GM18499 (cell line): ENCODE measurements around the gene SURF4.
"Not testable (repeated sequence)": the region's sequence is repeated elsewhere in the genome, so short reads cannot be mapped to it uniquely, and the experiment has no call there.

Experiments used
- ATAC-seq: cut with Tn5 transposase; IDR thresholded peaks from one replicate; pipeline ENCODE4 v1.9.1; 2021; ENCODE audit warnings: moderate number of reproducible peaks; ENCODE audit not compliant: insufficient read depth, unreplicated experiment

Gene SURF4

DNA sequence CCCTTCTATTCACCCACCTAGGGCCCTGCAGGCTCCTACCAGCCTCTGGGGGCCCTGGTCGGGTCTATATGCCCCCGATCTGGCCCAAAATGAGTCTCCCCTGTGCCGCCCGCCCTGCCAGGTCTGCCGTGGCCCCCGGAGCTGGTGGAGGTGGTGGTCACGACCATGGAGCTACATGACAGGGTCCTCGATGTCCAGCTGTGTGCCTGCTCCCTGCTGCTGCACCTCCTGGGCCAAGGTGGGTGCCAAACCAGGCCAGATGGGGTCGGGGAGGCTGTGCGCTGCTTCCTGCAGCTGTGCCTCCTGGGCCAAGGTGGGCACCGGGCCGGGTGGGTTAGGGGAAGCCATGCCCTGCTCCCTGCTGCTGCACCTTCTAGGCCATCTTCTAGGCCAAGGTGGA, 24.4 kb upstream of the SURF4 start:
- ATAC-seq, result no peak

- ATAC-seq, result no peak
Observed at GRCh38 chr9:133397895-133398294, 22.0 kb upstream of the SURF4 start.

- ATAC-seq, result no peak
Observed at GRCh38 chr9:133397370-133397769, 21.5 kb upstream of the SURF4 start.

DNA sequence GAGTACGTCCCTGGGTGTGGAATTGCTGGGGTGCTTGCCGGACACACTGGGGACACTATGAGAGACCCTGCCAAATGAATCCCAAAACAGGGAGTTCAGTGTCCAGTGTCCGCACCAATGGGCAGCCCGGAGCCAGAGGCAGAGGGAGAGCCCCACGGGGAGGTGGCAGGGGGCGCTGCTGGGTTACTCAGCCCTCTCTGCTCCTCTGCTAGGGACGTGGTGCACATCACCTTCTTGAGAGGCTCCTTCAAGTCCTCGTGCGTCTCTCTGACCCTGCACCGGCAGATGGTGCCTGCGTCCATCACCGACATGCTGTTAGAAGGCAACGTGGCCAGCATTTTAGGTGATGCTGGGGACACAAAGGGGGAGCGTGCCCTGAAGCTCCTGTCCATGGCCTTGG, 21.1 kb upstream of the SURF4 start:
- no peak for ATAC-seq

GRCh38 chr9:133394687-133395271, 18.9 kb upstream of the SURF4 start:
- ATAC-seq, result no peak

DNA sequence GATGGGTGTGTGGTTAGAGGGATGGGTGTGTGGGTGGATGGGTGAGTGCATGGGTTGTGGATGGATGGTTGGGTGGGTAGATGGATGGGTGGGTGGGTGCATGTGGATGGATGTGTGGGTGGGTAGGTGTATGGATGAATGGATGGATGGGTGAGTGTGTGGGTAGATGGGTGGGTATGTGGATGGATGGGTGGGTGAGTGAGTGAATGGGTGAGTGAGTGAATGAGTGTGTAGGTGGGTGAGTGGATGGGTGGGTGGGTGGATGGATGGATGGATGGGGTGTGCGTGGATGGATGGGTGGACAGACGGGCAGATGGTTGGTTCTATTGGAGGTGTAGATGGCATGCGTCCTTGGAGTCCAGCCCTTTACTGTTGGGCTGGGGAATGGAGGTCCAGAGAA, 17.5 kb upstream of the SURF4 start:
- no peak for ATAC-seq

DNA sequence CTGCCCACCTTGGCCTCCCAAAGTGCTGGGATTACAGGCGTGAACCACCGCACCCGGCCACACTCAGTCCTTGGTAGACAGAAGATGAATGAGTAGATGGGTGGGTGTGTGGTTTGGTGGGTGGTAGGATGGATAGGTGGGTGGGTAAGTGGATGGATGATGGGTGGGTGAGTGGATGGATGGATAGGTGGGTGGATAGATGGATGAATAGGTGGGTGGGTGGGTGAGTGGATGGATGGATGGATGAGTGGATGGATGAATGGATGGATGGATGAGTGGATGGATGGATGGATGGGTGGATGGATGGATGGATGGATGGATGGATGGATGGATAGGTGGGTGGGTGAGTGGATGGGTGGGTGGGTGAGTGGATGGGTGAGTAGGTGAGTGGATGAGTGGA, 16.4 kb upstream of the SURF4 start:
- not testable (repeated sequence) for ATAC-seq

DNA sequence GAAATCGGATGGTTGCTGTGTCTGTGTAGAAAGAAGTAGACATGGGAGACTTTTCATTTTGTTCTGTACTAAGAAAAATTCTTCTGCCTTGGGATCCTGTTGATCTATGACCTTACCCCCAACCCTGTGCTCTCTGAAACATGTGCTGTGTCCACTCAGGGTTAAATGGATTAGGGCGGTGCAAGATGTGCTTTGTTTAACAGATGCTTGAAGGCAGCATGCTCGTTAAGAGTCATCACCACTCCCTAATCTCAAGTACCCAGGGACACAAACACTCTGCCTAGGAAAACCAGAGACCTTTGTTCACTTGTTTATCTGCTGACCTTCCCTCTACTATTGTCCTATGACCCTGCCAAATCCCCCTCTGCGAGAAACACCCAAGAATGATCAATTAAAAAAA, 15.6 kb upstream of the SURF4 start:
- not testable (repeated sequence) for ATAC-seq

- ATAC-seq, result no peak
Observed at GRCh38 chr9:133390713-133391112, 14.9 kb upstream of the SURF4 start.

DNA sequence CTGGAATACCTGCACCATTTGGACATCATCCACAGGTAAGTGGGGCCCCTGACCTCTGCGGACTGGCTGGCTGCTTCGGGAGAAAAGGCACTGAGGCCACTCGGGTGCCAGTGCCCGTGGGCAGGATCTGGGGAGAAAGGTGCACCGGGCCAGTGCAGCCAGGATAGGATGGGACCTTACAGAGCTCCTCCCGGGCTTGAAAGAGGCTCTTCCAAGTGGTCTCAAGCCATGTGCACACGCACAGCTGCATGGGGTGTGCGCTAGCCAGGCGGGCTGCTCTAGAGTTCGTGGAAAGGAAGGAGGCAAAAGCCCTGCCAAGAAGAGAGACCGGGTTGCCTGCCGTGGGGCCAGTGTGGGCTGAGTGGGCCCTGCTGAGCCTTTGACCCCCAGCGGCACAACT, 13.7 kb upstream of the SURF4 start:
- no peak for ATAC-seq

DNA sequence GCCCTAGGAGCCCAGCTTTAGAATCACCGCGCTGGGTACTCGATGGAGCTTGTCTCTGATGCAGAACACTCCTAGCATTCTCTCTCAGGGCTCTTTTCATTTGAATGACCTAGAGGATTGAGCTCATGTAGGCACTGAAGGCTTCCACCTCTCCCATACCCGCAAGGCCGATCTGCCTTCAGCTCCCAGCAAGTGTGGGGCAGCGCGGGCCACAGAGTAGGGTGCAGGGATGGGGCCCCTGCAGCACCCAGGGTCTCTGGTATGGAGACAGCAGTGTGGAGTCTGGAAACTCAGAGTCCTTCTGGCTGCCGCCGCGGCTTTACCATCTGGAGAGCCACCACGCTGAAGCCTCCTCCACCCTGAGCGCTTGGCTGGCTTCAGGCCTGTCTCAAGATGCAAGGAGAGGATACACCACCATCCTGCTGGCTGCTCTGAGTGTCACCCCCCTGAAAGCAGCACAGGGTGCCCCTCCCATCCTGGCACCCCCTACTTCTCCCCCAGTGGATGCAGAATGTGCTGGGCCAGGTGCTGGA, 13.2 kb upstream of the SURF4 start:
- ATAC-seq, result no peak

DNA sequence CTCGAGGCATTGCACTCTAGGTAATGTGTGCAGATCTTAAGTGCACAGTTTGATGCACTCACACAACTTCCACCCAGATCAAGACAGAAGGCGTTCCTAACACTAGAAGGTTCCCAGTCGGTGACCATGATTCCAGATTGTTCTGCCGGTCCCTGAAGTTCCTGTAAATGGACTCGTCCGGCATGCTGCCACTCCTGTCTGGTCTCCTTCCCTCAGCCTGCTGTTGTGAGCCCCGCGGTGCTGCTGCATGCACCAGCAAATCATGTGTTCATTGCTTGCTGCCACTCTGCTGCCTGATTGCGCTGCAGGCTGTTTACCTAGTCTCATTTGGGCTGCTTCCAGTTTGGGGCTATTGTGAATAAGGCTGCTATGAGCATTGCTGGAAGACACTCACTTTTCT, 11.8 kb upstream of the SURF4 start:
- no peak for ATAC-seq

- ATAC-seq, result no peak
Observed at GRCh38 chr9:133386338-133386737, 10.5 kb upstream of the SURF4 start.

GRCh38 chr9:133385452-133385851, 9.6 kb upstream of the SURF4 start:
- ATAC-seq, result no peak

- no peak for ATAC-seq
Observed at GRCh38 chr9:133384736-133385321, 9.0 kb upstream of the SURF4 start.

DNA sequence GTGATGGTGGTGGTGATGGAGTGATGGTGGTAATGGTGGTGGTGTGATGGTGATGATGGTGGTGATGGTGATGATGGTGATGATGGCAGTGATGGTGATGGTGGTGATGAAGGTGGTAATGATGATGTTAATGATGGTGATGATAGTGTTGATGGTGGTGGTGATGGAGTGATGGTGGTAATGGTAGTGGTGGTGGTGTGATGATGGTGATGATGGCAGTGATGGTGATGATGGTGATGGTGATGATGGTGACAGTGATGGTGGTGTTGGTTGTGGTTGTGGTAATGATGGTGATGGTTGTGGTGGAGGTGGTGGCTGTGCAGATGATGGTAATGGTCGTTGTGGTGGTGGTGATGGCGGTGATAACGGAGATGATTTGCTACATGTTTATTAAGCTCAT, 7.6 kb upstream of the SURF4 start:
- ATAC-seq, result no peak

DNA sequence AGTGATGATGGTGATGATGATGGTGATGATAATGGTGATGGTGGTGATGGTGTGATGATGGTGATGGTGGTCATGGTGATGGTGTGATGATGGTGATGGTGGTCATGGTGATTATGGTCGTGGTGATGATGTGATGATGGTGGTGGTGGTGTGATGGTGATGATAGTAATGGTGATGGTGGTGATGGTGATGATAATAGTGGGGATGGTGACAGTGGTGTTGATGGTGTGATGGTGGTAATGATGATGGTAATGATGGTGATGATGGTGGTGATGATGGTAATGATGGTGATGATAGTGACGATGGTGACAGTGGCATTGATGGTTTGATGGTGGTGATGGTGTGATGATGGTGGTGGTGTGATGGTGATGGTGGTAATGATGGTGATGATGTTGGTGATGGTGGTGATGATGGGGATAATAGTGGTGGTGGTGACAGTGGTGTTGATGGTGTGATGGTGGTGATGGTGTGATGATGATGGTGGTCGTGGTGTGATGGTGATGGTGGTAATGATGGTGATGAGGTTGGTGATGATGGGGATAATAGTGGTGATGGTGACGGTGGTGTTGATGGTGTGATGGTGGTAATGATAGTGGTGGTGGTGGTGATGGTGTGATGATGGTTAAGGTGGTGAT, 6.8 kb upstream of the SURF4 start:
- no peak for ATAC-seq

GRCh38 chr9:133380734-133381133, 4.9 kb upstream of the SURF4 start:
- ATAC-seq, result no peak

GRCh38 chr9:133379153-133380086, 3.6 kb upstream of the SURF4 start:
- ATAC-seq, result no peak

DNA sequence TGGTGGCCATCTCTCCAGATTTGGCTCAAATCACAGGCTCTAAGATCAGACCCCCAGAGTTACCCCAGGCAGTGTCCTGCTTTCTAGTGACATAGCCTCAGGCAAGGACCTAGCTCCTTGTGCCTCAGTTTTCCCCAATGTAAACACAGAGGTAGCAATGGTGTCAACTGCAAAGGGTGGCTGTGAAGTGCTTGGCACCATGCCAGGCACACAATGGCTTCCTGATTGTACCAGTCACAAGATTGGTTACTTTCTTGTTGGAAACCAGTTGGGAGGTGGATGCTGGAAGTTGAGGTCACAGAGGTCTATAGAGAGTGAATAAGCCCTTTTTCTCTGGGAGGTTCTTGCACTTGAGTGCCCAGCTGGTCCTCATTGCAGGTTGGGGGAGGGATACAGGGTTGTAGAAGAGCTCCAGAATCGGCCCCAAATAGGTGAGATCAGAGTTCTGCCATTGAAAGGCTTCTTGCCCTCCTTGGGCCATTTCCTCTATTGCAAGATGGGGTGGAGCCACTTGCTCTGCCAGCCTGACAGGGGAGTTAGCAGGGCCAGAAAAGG, 2.6 kb upstream of the SURF4 start:
- ATAC-seq, result no peak
